ENCODE results near the gene ZBTB38. TPM values are rescaled to one million over a fixed set of nuclear protein-coding genes. Genes with fewer than 3 reads are reported as not detected.
A peak's percentile ranks its signal among the peaks of the same experiment; 100 is the strongest.

ZBTB38 gene
- total and polyA plus RNA-seq, 7 experiments from 2014 or later: 25.0 to 70.5 (median 56.3) TPM

DNA sequence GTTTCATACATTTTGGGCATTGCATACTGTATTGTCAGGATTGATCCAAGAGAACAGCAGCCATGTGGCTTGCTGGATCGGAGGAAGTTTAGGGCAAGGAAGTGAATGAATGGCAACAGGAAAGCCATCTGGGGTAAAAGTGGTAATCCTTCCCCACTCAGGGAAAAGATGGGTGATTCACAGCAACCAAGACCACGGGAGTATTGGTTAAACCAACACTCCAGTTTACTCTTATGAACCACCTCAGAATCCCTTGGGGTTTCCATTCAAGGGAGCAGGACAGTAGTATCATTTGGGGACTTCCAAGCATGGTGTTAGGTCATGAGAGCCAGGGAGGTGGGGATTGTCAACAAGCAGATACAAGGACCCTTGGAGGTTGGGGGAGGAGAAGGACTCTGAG is 25.2 kb upstream of the ZBTB38 start:
- ATAC-seq: no peak
- Histone ChIP-seq H3K27me3 (ENCODE audit: control insufficient read depth in 2 of 2, insufficient read depth in 2 of 2, low read length in 2 of 2) (no peaks in the 10 kb centered on the region), H3K4me3 (ENCODE audit: low read length) (no peak overlapping the region), H3K4me1 (ENCODE audit: control insufficient read depth in 2 of 2, insufficient read depth in 2 of 2, low read length in 2 of 2) (no peaks in the 10 kb centered on the region), H3K9me3 (ENCODE audit: control insufficient read depth in 2 of 3, low read length in 3 of 3) (no peaks in the 10 kb centered on the region), H3K27ac (ENCODE audit: low read depth, low read length) (no peak overlapping the region), H3K36me3 (ENCODE audit: control insufficient read depth in 2 of 3, insufficient read depth in 3 of 3, low read length in 3 of 3) (no peaks in the 10 kb centered on the region)
- H3K4me1 Mint-ChIP-seq: peaks cover 0 to 7% (median 0%) of the 10 kb centered on the region in 7 donors
- peaks cover 0 to 6% (median 4%) of the 10 kb centered on the region in 5 donors for H3K36me3 Mint-ChIP-seq
- no peak for DNase-seq
- intact Hi-C loops (cut with micrococcal nuclease): no loop called here
- CTCF ChIA-PET: interaction anchor here (0.7 to 0.8 kb wide), 2 partner anchors 117 to 134 kb away, joined by 3 to 4 read pairs; no protein-coding TSS in a partner anchor
- H3K27ac Mint-ChIP-seq: peak overlapping the region in 1 of 9 donors; percentile 73
- H3K9me3 Mint-ChIP-seq: peaks cover 0 to 8% (median 0%) of the 10 kb centered on the region in 11 donors
- peaks cover 0 to 15% (median 0%) of the 10 kb centered on the region in 5 donors for H3K27me3 Mint-ChIP-seq
- POLR2A ChIA-PET: no interaction called here
- H3K4me3 Mint-ChIP-seq: no peak overlapping the region

DNA sequence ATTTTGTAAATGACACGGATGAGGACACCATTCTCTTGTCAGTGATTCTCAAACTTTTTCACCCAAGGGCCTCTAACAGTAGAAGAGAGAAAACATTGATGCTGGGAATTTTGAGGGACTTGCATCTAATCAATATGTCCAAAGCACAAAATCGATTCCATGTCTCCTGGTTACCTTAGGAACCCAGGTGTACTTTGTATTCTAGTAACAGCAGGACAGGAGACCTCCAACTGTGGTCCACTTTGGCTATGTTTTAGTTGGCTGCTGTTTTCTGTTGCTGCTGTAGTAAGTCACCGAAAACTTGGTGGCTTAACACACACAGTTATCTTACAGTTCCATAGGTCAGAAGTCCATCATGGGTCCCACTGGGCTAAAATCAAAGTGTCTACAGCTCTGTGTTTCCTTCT is 24.4 kb upstream of the ZBTB38 start:
- intact Hi-C loops (cut with micrococcal nuclease): no loop called here
- H3K4me1 ChIP-seq (ENCODE audit: control insufficient read depth in 2 of 2, insufficient read depth in 2 of 2, low read length in 2 of 2): no peaks in the 10 kb centered on the region
- DNase-seq (no peak), ATAC-seq (no peak)
- H3K9me3 Mint-ChIP-seq: peaks cover 0 to 8% (median 0%) of the 10 kb centered on the region in 11 donors
- no peaks in the 10 kb centered on the region for H3K27me3 ChIP-seq (ENCODE audit: control insufficient read depth in 2 of 2, insufficient read depth in 2 of 2, low read length in 2 of 2)
- H3K27ac Mint-ChIP-seq: no peak overlapping the region
- H3K4me1 Mint-ChIP-seq: peaks cover 0 to 7% (median 0%) of the 10 kb centered on the region in 7 donors
- ChIA-PET CTCF (interaction anchor here (0.8 kb wide), 1 partner anchor 117 kb away, joined by 3 read pairs; no protein-coding TSS in a partner anchor), POLR2A (no interaction called here)
- H3K9me3 ChIP-seq (ENCODE audit: control insufficient read depth in 2 of 3, low read length in 3 of 3): no peaks in the 10 kb centered on the region
- no peak overlapping the region for H3K4me3 ChIP-seq (ENCODE audit: low read length)
- H3K27ac ChIP-seq (ENCODE audit: low read depth, low read length): no peak overlapping the region
- peaks cover 0 to 9% (median 4%) of the 10 kb centered on the region in 5 donors for H3K36me3 Mint-ChIP-seq
- H3K36me3 ChIP-seq (ENCODE audit: control insufficient read depth in 2 of 3, insufficient read depth in 3 of 3, low read length in 3 of 3): no peaks in the 10 kb centered on the region
- peaks cover 0 to 12% (median 0%) of the 10 kb centered on the region in 5 donors for H3K27me3 Mint-ChIP-seq
- no peak overlapping the region for H3K4me3 Mint-ChIP-seq

DNA sequence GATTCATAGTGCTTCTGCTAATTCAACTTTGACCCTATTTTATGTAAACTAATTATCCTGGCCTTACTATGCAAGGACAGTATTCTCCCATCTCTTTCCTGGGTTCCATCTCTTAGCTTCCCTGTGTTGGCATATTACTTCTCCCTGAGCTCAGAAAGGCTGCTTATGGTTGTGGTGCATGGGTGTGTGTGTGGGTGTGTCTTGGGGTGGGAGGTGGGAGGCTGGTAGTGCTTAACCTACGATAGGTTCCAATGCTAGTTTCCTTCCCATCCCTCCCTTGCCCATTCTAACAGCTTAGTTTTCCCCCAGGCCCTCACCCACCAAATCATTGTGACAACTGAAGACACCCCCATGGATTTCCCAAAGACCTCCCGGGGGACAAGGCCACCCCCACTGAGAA is 22.8 kb upstream of the ZBTB38 start:
- Histone ChIP-seq H3K36me3 (ENCODE audit: control insufficient read depth in 2 of 3, insufficient read depth in 3 of 3, low read length in 3 of 3) (no peaks in the 10 kb centered on the region), H3K9me3 (ENCODE audit: control insufficient read depth in 2 of 3, low read length in 3 of 3) (no peaks in the 10 kb centered on the region), H3K27ac (ENCODE audit: low read depth, low read length) (no peak overlapping the region), H3K4me3 (ENCODE audit: low read length) (no peak overlapping the region), H3K4me1 (ENCODE audit: control insufficient read depth in 2 of 2, insufficient read depth in 2 of 2, low read length in 2 of 2) (no peaks in the 10 kb centered on the region), H3K27me3 (ENCODE audit: control insufficient read depth in 2 of 2, insufficient read depth in 2 of 2, low read length in 2 of 2) (no peaks in the 10 kb centered on the region)
- CTCF ChIA-PET: interaction anchor here (0.6 to 1.0 kb wide), 3 partner anchors 15 to 95 kb away, joined by 4 to 6 read pairs (median 4); no protein-coding TSS in a partner anchor
- Mint-ChIP-seq H3K27me3 (peaks cover 0 to 12% (median 0%) of the 10 kb centered on the region in 5 donors), H3K36me3 (peaks cover 0 to 9% (median 3%) of the 10 kb centered on the region in 5 donors), H3K27ac (no peak overlapping the region), H3K4me3 (no peak overlapping the region), H3K9me3 (peaks cover 0 to 14% (median 5%) of the 10 kb centered on the region in 11 donors), H3K4me1 (peaks cover 0 to 7% (median 0%) of the 10 kb centered on the region in 7 donors)
- POLR2A ChIA-PET: interaction anchor here (1.3 kb wide), 1 partner anchor 41 kb away, joined by 3 read pairs; no protein-coding TSS in a partner anchor
- intact Hi-C loops (cut with micrococcal nuclease): no loop called here
- ATAC-seq (no peak), DNase-seq (no peak)

- DNase-seq (no peak), ATAC-seq (no peak)
- Mint-ChIP-seq H3K4me1 (peaks cover 0 to 7% (median 0%) of the 10 kb centered on the region in 7 donors), H3K36me3 (peaks cover 0 to 9% (median 3%) of the 10 kb centered on the region in 5 donors), H3K9me3 (peaks cover 0 to 14% (median 5%) of the 10 kb centered on the region in 11 donors), H3K27me3 (peaks cover 0 to 12% (median 0%) of the 10 kb centered on the region in 5 donors), H3K27ac (no peak overlapping the region), H3K4me3 (no peak overlapping the region)
- POLR2A ChIA-PET: interaction anchor here (1.3 kb wide), 1 partner anchor 40 kb away, joined by 3 read pairs; no protein-coding TSS in a partner anchor
- H3K4me1 ChIP-seq (ENCODE audit: control insufficient read depth in 2 of 2, insufficient read depth in 2 of 2, low read length in 2 of 2): no peaks in the 10 kb centered on the region
- H3K36me3 ChIP-seq (ENCODE audit: control insufficient read depth in 2 of 3, insufficient read depth in 3 of 3, low read length in 3 of 3): no peaks in the 10 kb centered on the region
- H3K27ac ChIP-seq (ENCODE audit: low read depth, low read length): no peak overlapping the region
- no peak overlapping the region for H3K4me3 ChIP-seq (ENCODE audit: low read length)
- no peaks in the 10 kb centered on the region for H3K9me3 ChIP-seq (ENCODE audit: control insufficient read depth in 2 of 3, low read length in 3 of 3)
- CTCF ChIA-PET: interaction anchor here (0.6 to 1.0 kb wide), 4 partner anchors 14 to 94 kb away, joined by 3 to 4 read pairs (median 4); no protein-coding TSS in a partner anchor
- intact Hi-C loops (cut with micrococcal nuclease): no loop called here
- no peaks in the 10 kb centered on the region for H3K27me3 ChIP-seq (ENCODE audit: control insufficient read depth in 2 of 2, insufficient read depth in 2 of 2, low read length in 2 of 2)
Observed at GRCh38 chr3:141346007-141346406, 22.3 kb upstream of the ZBTB38 start.

DNA sequence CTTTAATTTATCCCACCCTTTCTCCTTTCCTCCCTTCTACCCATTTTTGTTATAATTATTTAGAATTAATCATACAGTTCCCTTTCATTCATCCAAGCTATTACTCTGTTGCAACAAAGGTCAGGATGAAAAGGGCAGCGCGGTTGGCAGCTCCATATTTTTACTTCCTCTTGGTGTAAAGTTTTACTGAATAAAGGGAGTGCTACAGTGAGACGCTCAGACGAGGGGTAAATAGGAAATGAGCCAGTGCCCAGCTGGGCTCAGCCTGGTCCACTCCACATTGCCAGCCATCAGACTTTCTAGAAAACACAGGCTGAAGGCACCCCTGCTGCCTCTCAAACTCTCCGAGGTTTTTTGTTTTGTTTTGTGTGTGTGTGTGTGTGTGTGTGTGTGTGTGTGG is 21.9 kb upstream of the ZBTB38 start:
- peaks cover 0 to 14% (median 5%) of the 10 kb centered on the region in 11 donors for H3K9me3 Mint-ChIP-seq
- ChIA-PET CTCF (interaction anchor here (0.6 to 0.7 kb wide), 3 partner anchors 13 to 92 kb away, joined by 3 read pairs; no protein-coding TSS in a partner anchor), POLR2A (interaction anchor here (1.3 kb wide), 1 partner anchor 40 kb away, joined by 3 read pairs; no protein-coding TSS in a partner anchor)

DNA sequence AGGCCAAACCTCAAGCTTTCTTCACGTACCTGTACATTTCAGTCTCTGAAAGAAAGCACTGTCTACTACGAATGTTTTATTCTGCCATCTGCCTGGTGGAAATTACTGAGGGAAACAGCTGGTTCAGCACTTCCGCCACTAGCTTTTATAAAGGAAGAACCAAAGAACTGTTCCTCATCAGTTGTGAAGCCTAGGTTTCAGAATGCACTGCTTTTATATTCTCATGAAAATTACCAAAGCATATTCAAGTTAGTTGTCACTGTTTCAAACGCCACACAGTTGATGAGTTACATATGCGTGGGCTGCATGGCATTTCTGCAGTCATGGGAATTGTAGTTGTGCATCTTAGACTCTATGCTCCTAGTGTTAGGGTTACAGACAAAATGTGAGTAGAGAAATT is 21.5 kb upstream of the ZBTB38 start:
- no peak overlapping the region for H3K27ac ChIP-seq (ENCODE audit: low read depth, low read length)
- Mint-ChIP-seq H3K27ac (no peak overlapping the region), H3K4me3 (no peak overlapping the region), H3K36me3 (peaks cover 0 to 9% (median 3%) of the 10 kb centered on the region in 5 donors), H3K9me3 (peaks cover 0 to 14% (median 5%) of the 10 kb centered on the region in 11 donors), H3K27me3 (peaks cover 0 to 7% (median 0%) of the 10 kb centered on the region in 5 donors), H3K4me1 (no peaks in the 10 kb centered on the region)
- no peak for ATAC-seq
- no peak overlapping the region for H3K4me3 ChIP-seq (ENCODE audit: low read length)
- DNase-seq: no peak
- H3K36me3 ChIP-seq (ENCODE audit: control insufficient read depth in 2 of 3, insufficient read depth in 3 of 3, low read length in 3 of 3): no peaks in the 10 kb centered on the region
- no peaks in the 10 kb centered on the region for H3K9me3 ChIP-seq (ENCODE audit: control insufficient read depth in 2 of 3, low read length in 3 of 3)
- H3K4me1 ChIP-seq (ENCODE audit: control insufficient read depth in 2 of 2, insufficient read depth in 2 of 2, low read length in 2 of 2): no peaks in the 10 kb centered on the region
- no peaks in the 10 kb centered on the region for H3K27me3 ChIP-seq (ENCODE audit: control insufficient read depth in 2 of 2, insufficient read depth in 2 of 2, low read length in 2 of 2)
- POLR2A ChIA-PET: interaction anchor here (1.3 kb wide), 1 partner anchor 40 kb away, joined by 3 read pairs; no protein-coding TSS in a partner anchor
- CTCF ChIA-PET: interaction anchor here (0.6 kb wide), 1 partner anchor 22 kb away, joined by 3 read pairs; no protein-coding TSS in a partner anchor
- intact Hi-C loops (cut with micrococcal nuclease): no loop called here

More for the DNA sequence above, 21.9 kb upstream of the ZBTB38 start:
- DNase-seq: no peak
- Histone ChIP-seq H3K27me3 (ENCODE audit: control insufficient read depth in 2 of 2, insufficient read depth in 2 of 2, low read length in 2 of 2) (no peaks in the 10 kb centered on the region), H3K4me1 (ENCODE audit: control insufficient read depth in 2 of 2, insufficient read depth in 2 of 2, low read length in 2 of 2) (no peaks in the 10 kb centered on the region), H3K27ac (ENCODE audit: low read depth, low read length) (no peak overlapping the region), H3K4me3 (ENCODE audit: low read length) (no peak overlapping the region), H3K36me3 (ENCODE audit: control insufficient read depth in 2 of 3, insufficient read depth in 3 of 3, low read length in 3 of 3) (no peaks in the 10 kb centered on the region), H3K9me3 (ENCODE audit: control insufficient read depth in 2 of 3, low read length in 3 of 3) (no peaks in the 10 kb centered on the region)
- H3K27me3 Mint-ChIP-seq: peaks cover 0 to 10% (median 0%) of the 10 kb centered on the region in 5 donors
- H3K36me3 Mint-ChIP-seq: peaks cover 0 to 9% (median 3%) of the 10 kb centered on the region in 5 donors
- no peak overlapping the region for H3K4me3 Mint-ChIP-seq
- ATAC-seq: no peak
- intact Hi-C loops (cut with micrococcal nuclease): no loop called here
- peak overlapping the region in 1 of 9 donors; percentile 6 for H3K27ac Mint-ChIP-seq
- peaks cover 0 to 4% (median 0%) of the 10 kb centered on the region in 7 donors for H3K4me1 Mint-ChIP-seq

Data from naive thymus-derived CD4-positive, alpha-beta T cell (primary cell).